IgD-negative memory B cell (primary cell): ENCODE measurements around the gene CENPP. TPM values are rescaled to one million over a fixed set of nuclear protein-coding genes. Genes with fewer than 3 reads are reported as not detected.

Experiments
- H3K27ac Mint-ChIP-seq, 3 donors: one replicate each; pipeline ENCODE4 v1.8.0; 2020 to 2022; ENCODE audit warnings: mild to moderate bottlenecking in 3 of 3, mixed read lengths in 3 of 3, moderate library complexity in 1 of 3
- H3K27me3 Mint-ChIP-seq: one replicate; pipeline ENCODE4 v1.8.0; 2021; ENCODE audit warnings: mixed read lengths
- H3K36me3 Mint-ChIP-seq: one replicate; pipeline ENCODE4 v1.8.0; 2020; ENCODE audit warnings: mild to moderate bottlenecking, mixed read lengths
- H3K4me1 Mint-ChIP-seq, 3 donors: one replicate each; pipeline ENCODE4 v1.8.0; 2020 to 2022; ENCODE audit warnings: mixed read lengths in 3 of 3, mild to moderate bottlenecking in 1 of 3
- H3K4me3 Mint-ChIP-seq, 4 donors: one replicate each; pipeline ENCODE4 v1.8.0; 2020 to 2022; ENCODE audit warnings: mild to moderate bottlenecking in 4 of 4, mixed read lengths in 4 of 4, moderate library complexity in 3 of 4
- H3K9me3 Mint-ChIP-seq, 3 donors: one replicate each; pipeline ENCODE4 v1.8.0; 2020 to 2021; ENCODE audit warnings: mixed read lengths in 3 of 3, mild to moderate bottlenecking in 1 of 3
- polyA plus RNA-seq: library from polyadenylated mRNA; unstranded; fragments of 300-500 nt; fragmentation: Illumina TruSeq; gene quantifications from one replicate; pipeline ENCODE4 v1.2.3, GENCODE V29; 2021

The CENPP gene
- polyA plus RNA-seq, 1 donor from 2014 or later, result 1.9 TPM

- Mint-ChIP-seq H3K4me1 (peaks cover 0 to 1% (median 0%) of the 10 kb centered on the region in 3 donors), H3K27me3 (no peaks in the 10 kb centered on the region), H3K4me3 (no peak overlapping the region), H3K36me3 (peaks cover 2% of the 10 kb centered on the region), H3K9me3 (peaks cover 0 to 3% (median 0%) of the 10 kb centered on the region in 3 donors), H3K27ac (no peak overlapping the region)
Measured at GRCh38 chr9:92522983-92523970, 197.5 kb downstream of the CENPP start.

DNA sequence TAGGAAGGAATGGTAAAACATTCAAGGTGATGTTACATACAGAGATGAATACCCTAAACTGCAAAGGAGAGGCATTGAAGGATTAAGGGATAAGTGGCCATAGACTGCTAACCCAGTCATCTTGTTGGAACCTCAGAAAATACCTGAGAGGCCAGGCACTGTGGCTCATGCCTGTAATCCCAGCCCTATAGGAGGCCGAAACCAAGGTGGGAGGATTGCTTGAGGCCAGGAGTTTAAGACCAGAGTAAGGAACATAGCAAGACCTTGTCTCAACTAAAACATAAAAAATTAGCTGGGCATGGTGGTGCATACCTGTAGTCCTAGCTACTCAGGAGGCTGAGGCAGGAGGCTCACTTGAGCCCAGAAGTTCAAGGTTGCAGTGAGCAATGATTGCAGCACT, 199.1 kb downstream of the CENPP start:
- H3K36me3 Mint-ChIP-seq, result peaks cover 2% of the 10 kb centered on the region
- H3K4me3 Mint-ChIP-seq, result no peak overlapping the region
- no peaks in the 10 kb centered on the region for H3K27me3 Mint-ChIP-seq
- H3K9me3 Mint-ChIP-seq, result peaks cover 0 to 3% (median 0%) of the 10 kb centered on the region in 3 donors
- no peak overlapping the region for H3K27ac Mint-ChIP-seq
- no peaks in the 10 kb centered on the region for H3K4me1 Mint-ChIP-seq

DNA sequence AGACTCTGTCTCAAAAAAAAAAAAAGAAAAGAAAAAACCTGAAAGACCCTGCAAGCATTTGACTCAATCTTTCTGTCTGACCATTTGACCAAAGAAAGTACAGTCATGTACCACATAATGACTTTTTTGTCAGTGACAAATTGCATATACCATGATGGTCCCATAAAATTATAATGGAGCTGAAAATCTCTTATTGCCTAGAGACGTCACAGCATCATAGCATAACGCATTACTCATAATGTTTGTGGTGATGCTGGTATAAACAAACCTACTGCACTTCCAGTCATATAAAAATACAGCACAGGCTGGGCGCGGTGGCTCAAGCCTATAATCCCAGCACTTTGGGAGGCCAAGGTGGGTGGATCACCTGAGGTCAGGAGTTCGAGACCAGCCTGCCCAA, 199.6 kb downstream of the CENPP start:
- no peaks in the 10 kb centered on the region for H3K4me1 Mint-ChIP-seq
- H3K27ac Mint-ChIP-seq, result no peak overlapping the region
- peaks cover 2% of the 10 kb centered on the region for H3K36me3 Mint-ChIP-seq
- H3K9me3 Mint-ChIP-seq, result peaks cover 0 to 3% (median 0%) of the 10 kb centered on the region in 3 donors
- no peaks in the 10 kb centered on the region for H3K27me3 Mint-ChIP-seq
- no peak overlapping the region for H3K4me3 Mint-ChIP-seq

GRCh38 chr9:92527291-92527828, 201.6 kb downstream of the CENPP start:
- Mint-ChIP-seq H3K27ac (no peak overlapping the region), H3K9me3 (peaks cover 2 to 3% (median 2%) of the 10 kb centered on the region in 3 donors), H3K27me3 (no peaks in the 10 kb centered on the region), H3K36me3 (peaks cover 1% of the 10 kb centered on the region), H3K4me3 (no peak overlapping the region), H3K4me1 (no peaks in the 10 kb centered on the region)

DNA sequence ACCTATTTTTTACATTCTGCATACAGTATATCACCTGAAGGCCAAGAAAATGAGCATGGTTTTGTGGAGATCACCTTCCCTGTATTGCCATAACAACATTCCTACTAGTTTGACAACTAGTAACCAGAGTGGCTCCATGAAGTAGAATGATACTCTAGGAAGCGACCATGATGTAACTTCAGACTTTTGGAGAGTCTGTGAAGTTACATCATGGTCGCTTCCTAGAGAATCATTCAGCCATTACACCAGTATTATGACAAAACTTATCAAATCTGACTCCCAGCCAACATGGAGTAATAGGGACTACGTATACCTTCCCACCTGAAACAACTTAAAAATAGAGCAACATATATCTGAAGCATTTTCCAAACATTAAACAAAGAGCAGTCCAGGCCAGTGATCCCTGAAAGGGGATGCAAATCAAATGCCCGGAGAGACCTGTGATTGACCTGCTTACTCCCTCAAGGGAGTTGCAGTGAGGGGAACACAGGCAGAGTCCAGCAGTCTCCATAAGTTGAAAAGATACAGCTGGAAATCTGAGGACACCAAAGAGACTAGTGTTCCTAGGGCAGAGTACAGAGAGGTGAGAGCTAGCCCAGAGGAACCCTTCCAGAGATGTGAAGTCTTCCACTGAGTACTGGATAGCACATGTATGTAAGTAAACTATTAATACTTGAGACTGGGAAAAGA, 202.2 kb downstream of the CENPP start:
- Mint-ChIP-seq H3K4me1 (no peaks in the 10 kb centered on the region), H3K4me3 (no peak overlapping the region), H3K36me3 (no peaks in the 10 kb centered on the region), H3K9me3 (peaks cover 2 to 5% (median 3%) of the 10 kb centered on the region in 3 donors), H3K27ac (no peak overlapping the region), H3K27me3 (no peaks in the 10 kb centered on the region)

DNA sequence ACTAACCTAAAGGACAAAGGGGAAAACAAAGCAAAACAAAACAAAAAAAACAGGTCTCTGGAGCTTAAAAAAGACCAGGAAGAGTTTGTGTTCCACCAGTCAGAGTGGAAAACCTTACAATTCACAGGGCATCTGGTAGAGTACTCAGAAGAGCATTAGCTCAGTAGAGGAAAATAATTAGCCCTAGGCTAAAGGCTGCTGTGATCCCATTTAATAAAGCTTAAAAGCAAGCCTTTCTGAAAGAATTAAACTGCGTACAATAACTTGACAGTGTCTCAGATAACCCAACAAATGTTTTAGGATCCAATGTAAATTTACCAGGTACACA, 202.7 kb downstream of the CENPP start:
- H3K4me1 Mint-ChIP-seq, result peaks cover 0 to 2% (median 0%) of the 10 kb centered on the region in 3 donors
- no peaks in the 10 kb centered on the region for H3K27me3 Mint-ChIP-seq
- H3K27ac Mint-ChIP-seq, result no peak overlapping the region
- peaks cover 2 to 5% (median 3%) of the 10 kb centered on the region in 3 donors for H3K9me3 Mint-ChIP-seq
- no peak overlapping the region for H3K4me3 Mint-ChIP-seq
- H3K36me3 Mint-ChIP-seq, result no peaks in the 10 kb centered on the region

DNA sequence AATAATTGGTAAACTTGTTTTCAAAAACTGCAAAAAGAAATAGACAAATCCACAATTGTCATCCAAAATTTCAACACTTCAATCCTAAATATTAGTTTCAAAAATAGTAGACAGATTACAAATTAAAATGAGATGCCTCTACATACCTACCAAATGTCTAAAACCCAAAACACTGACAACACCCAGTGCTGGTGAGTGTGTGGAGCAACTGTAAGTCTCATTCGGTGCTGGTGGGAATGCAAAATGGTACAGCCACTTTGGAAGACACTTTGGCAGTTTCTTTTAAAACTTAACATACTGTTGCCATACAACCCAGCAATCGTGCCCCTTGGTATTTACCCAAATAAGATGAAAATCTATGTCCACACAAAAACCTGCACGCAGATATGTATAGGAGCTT, 203.4 kb downstream of the CENPP start:
- no peak overlapping the region for H3K27ac Mint-ChIP-seq
- peaks cover 2 to 4% (median 2%) of the 10 kb centered on the region in 3 donors for H3K4me1 Mint-ChIP-seq
- H3K27me3 Mint-ChIP-seq, result no peaks in the 10 kb centered on the region
- peaks cover 2 to 5% (median 3%) of the 10 kb centered on the region in 3 donors for H3K9me3 Mint-ChIP-seq
- no peaks in the 10 kb centered on the region for H3K36me3 Mint-ChIP-seq
- H3K4me3 Mint-ChIP-seq, result no peak overlapping the region

DNA sequence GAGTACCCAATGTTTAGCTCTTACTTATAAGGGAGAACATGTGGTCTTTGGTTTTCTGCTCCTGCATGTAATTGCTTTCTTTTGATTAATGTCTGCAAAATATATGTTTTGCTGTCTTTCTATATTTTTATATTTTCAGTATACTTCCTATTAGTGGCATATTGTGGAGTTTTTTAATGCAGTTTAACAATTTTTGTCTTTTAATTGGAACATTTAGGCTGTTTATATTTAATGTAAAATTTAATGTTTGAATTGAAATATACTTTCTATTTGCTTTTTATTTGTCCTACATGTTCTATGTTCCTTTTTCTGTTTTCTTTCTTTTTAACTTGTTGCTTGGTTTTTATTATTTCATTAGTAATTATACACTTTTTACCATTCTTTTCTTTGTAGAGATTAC, 205.1 kb downstream of the CENPP start:
- Mint-ChIP-seq H3K36me3 (no peaks in the 10 kb centered on the region), H3K27me3 (no peaks in the 10 kb centered on the region), H3K27ac (no peak overlapping the region)

GRCh38 chr9:92534204-92534603, 208.5 kb downstream of the CENPP start:
- peak overlapping the region in 1 of 3 donors; percentile 16 for H3K27ac Mint-ChIP-seq
- peaks cover 6 to 10% (median 7%) of the 10 kb centered on the region in 3 donors for H3K4me1 Mint-ChIP-seq
- H3K4me3 Mint-ChIP-seq, result peak overlapping the region in 3 of 4 donors; percentile 1 to 81 (median 78)
- H3K36me3 Mint-ChIP-seq, result no peaks in the 10 kb centered on the region
- H3K9me3 Mint-ChIP-seq, result peaks cover 2 to 5% (median 3%) of the 10 kb centered on the region in 3 donors
- H3K27me3 Mint-ChIP-seq, result no peaks in the 10 kb centered on the region

More for the DNA sequence above, 205.1 kb downstream of the CENPP start:
- Mint-ChIP-seq H3K4me3 (no peak overlapping the region), H3K9me3 (peaks cover 2 to 5% (median 3%) of the 10 kb centered on the region in 3 donors), H3K4me1 (peaks cover 6 to 10% (median 7%) of the 10 kb centered on the region in 3 donors)

DNA sequence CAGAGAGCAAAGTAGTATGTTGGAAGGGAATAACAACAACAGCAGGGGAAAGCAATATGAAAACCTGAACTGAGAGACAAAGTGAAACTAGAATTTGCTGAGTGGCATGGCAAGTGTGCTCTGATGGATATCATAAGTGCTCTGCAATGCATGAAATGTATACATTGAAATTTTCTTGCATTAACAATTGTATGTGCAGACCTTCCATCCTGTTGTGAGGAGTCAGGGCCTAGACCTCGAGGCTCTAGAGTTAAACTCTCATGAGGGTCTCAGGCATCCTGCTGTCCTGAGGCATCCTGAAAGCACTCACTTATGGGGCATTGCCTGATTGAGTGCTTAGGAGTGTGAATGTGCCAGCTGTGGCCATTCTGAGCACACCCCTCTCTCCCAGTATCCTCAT, 208.9 kb downstream of the CENPP start:
- Mint-ChIP-seq H3K36me3 (no peaks in the 10 kb centered on the region), H3K4me3 (peak overlapping the region in 3 of 4 donors; percentile 1 to 81 (median 78)), H3K9me3 (peaks cover 2 to 5% (median 3%) of the 10 kb centered on the region in 3 donors), H3K27ac (no peak overlapping the region), H3K4me1 (peaks cover 6 to 10% (median 7%) of the 10 kb centered on the region in 3 donors), H3K27me3 (no peaks in the 10 kb centered on the region)

GRCh38 chr9:92535940-92536850, 210.4 kb downstream of the CENPP start, which contains the start of gene ECM2:
ECM2 (minus strand) TSS chr9:92535990; CDS start chr9:92522866, 13,124 bp downstream.
- peaks cover 6 to 10% (median 7%) of the 10 kb centered on the region in 3 donors for H3K4me1 Mint-ChIP-seq
- H3K27me3 Mint-ChIP-seq, result no peaks in the 10 kb centered on the region
- H3K9me3 Mint-ChIP-seq, result peaks cover 2 to 5% (median 3%) of the 10 kb centered on the region in 3 donors
- no peaks in the 10 kb centered on the region for H3K36me3 Mint-ChIP-seq
- peak within 1 kb of the TSS in 2 of 4 donors; percentile 49 to 81 for H3K4me3 Mint-ChIP-seq
- H3K27ac Mint-ChIP-seq, result no peak within 1 kb of the TSS

- H3K9me3 Mint-ChIP-seq, result peaks cover 0 to 1% (median 0%) of the 10 kb centered on the region in 3 donors
- no peaks in the 10 kb centered on the region for H3K27me3 Mint-ChIP-seq
- no peak overlapping the region for H3K4me3 Mint-ChIP-seq
- H3K4me1 Mint-ChIP-seq, result peaks cover 6 to 8% (median 7%) of the 10 kb centered on the region in 3 donors
- H3K27ac Mint-ChIP-seq, result no peak overlapping the region
- H3K36me3 Mint-ChIP-seq, result no peaks in the 10 kb centered on the region
Measured at GRCh38 chr9:92538541-92538940, 212.8 kb downstream of the CENPP start.

- no peaks in the 10 kb centered on the region for H3K4me1 Mint-ChIP-seq
- H3K9me3 Mint-ChIP-seq, result peaks cover 0 to 1% (median 0%) of the 10 kb centered on the region in 3 donors
- no peaks in the 10 kb centered on the region for H3K36me3 Mint-ChIP-seq
- H3K27me3 Mint-ChIP-seq, result no peaks in the 10 kb centered on the region
- no peak overlapping the region for H3K4me3 Mint-ChIP-seq
- no peak overlapping the region for H3K27ac Mint-ChIP-seq
Measured at GRCh38 chr9:92543972-92544371, 218.2 kb downstream of the CENPP start.

DNA sequence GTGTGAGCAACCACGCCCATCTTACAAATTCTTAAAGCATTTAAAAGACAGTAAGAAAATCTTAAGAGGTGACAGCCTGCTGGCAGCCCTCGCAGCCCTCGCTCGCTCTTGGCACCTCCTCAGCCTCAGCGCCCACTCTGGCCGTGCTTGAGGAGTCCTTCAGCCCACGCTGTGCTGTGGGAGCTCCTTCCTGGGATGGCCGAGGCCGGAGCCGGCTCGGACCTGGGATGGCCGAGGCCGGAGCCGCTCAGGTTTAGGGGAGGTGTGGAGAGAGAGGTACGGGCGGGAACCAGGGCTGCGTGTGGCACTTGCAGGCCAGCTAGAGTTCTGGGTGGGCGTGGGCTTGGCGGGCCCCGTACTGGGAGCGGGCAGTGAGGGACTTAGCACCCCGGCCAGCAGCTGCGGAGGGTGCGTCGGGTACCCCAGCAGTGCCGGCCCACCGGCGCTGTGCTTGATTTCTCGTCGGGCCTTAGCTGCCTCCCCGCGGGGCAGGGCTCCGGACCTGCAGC, 219.3 kb downstream of the CENPP start:
- H3K27ac Mint-ChIP-seq, result no peak overlapping the region
- no peaks in the 10 kb centered on the region for H3K4me1 Mint-ChIP-seq
- H3K27me3 Mint-ChIP-seq, result no peaks in the 10 kb centered on the region
- no peaks in the 10 kb centered on the region for H3K36me3 Mint-ChIP-seq
- H3K9me3 Mint-ChIP-seq, result peaks cover 0 to 1% (median 0%) of the 10 kb centered on the region in 3 donors
- H3K4me3 Mint-ChIP-seq, result no peak overlapping the region
